Suprapubic skin (tissue), 4 donors: ENCODE data around the gene JADE2.

ENCODE experiments used
- EP300 ChIP-seq: sonication (generic); formaldehyde crosslinking; IDR thresholded peaks from one replicate; pipeline ENCODE4 v1.6.1; 2017; ENCODE audit warnings: antibody characterized with exemption
- POLR2A ChIP-seq, 2 donors: fragments of 450-650 bp; IDR thresholded peaks; one replicate each; pipeline ENCODE4 v1.6.1; 2017; ENCODE audit warnings: antibody characterized with exemption in 2 of 2, mild to moderate bottlenecking in 2 of 2, moderate library complexity in 2 of 2
- POLR2AphosphoS5 ChIP-seq, 3 donors: sonication (generic); formaldehyde crosslinking; IDR thresholded peaks; one replicate each; pipeline ENCODE4 v1.6.1; 2017; ENCODE audit warnings: antibody characterized with exemption in 3 of 3
- TF ChIP-seq, protein P1 (sequence below), 2 donors: fragments of 200-600 bp in 1 of 2; fragments of 450-650 bp in 1 of 2; sonication (generic) in 1 of 2; IDR thresholded peaks; one replicate each; pipeline ENCODE4 v1.5.1; 2016 to 2019; ENCODE audit warnings: antibody characterized with exemption in 2 of 2, mild to moderate bottlenecking in 1 of 2, moderate library complexity in 1 of 2

DNA sequence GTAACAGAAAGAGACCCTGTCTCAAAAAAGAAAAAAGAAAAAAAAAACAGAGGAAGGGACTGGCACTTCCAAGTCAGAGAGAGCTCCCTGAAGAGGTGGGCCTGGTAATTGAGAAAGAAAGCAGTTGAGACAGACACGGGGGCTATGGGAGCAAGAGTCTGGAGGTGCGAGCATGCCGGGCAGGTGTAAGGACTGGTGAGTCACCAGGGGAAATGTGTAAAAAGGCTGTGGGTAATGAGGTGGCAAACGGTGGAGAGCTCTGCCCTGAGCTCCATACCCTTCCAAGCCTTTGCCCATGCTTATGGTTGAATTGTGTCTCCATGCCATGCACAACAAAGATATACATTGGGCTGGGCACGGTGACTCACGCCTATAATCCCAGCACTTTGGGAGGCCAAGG is 18.0 kb upstream of the JADE2 start:
- TF ChIP-seq, protein P1, sequence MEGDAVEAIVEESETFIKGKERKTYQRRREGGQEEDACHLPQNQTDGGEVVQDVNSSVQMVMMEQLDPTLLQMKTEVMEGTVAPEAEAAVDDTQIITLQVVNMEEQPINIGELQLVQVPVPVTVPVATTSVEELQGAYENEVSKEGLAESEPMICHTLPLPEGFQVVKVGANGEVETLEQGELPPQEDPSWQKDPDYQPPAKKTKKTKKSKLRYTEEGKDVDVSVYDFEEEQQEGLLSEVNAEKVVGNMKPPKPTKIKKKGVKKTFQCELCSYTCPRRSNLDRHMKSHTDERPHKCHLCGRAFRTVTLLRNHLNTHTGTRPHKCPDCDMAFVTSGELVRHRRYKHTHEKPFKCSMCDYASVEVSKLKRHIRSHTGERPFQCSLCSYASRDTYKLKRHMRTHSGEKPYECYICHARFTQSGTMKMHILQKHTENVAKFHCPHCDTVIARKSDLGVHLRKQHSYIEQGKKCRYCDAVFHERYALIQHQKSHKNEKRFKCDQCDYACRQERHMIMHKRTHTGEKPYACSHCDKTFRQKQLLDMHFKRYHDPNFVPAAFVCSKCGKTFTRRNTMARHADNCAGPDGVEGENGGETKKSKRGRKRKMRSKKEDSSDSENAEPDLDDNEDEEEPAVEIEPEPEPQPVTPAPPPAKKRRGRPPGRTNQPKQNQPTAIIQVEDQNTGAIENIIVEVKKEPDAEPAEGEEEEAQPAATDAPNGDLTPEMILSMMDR (IDR thresholded peaks at IDR 0.05) = no peak
- no peak for TF ChIP-seq POLR2A (IDR thresholded peaks at IDR 0.05)
- no peak for TF ChIP-seq EP300
- no peak for TF ChIP-seq POLR2AphosphoS5 (IDR thresholded peaks at IDR 0.05)
